Adrenal gland (tissue), 5 donors: Measurements from ENCODE around the gene LDB2.

Source experiments
- CTCF ChIP-seq, 6 experiments: fragments of 450-650 bp in 4 of 6; fragments of 200-600 bp in 2 of 6; sonication (generic) in 1 of 6; IDR thresholded peaks; 1 replicate in 5 of 6; 2 replicates in 1 of 6; pipeline versions ENCODE4 v1.5.1 to v1.8.0; 2016 to 2021; ENCODE audit warnings: antibody characterized with exemption in 6 of 6, mild to moderate bottlenecking in 2 of 6, moderate library complexity in 1 of 6
- POLR2A ChIP-seq, 2 donors: fragments of 450-650 bp; IDR thresholded peaks; one replicate each; pipeline ENCODE4 v1.6.1; 2017; ENCODE audit warnings: antibody characterized with exemption in 2 of 2, mild to moderate bottlenecking in 2 of 2, moderate library complexity in 1 of 2
- donor health status: DM: no; HTN: no; CAD: no.

- TF ChIP-seq CTCF (IDR thresholded peaks at IDR 0.05) (no peak), POLR2A (IDR thresholded peaks at IDR 0.05) (no peak)
Measured at GRCh38 chr4:16545656-16546055, 352.8 kb downstream of the LDB2 start.
